GM12878 (cell line): ENCODE measurements around the gene IGLON5. TPM values are rescaled to one million over a fixed set of nuclear protein-coding genes. Genes with fewer than 3 reads are reported as not detected.

Experiments
- ATAC-seq: fragments of 200-7000 bp; cut with Tn5 transposase; 3 replicates; pipeline ENCODE4 v1.9.1; 2020; ENCODE audit warnings: mild to moderate bottlenecking, moderate library complexity
- BruUV-seq: library from RNA; stranded (reverse); fragments of 400-500 nt; replicated peaks from 2 replicates; lab custom pipeline; 2021; lab: Mats Ljungman, UMichigan
- CTCF ChIA-PET: fragments of 300-600 bp; sonication (Branson Sonifier 250); formaldehyde crosslinking; extraction: SDS; loops from one replicate; lab custom pipeline; 2021; ENCODE audit warnings: inconsistent platforms; lab: Yijun Ruan, JAX
- POLR2A ChIA-PET: fragments of 350-600 bp; formaldehyde crosslinking; extraction: SDS; loops from one replicate; lab custom pipeline; 2021; ENCODE audit warnings: inconsistent platforms; lab: Charles Lee
- RAD21 ChIA-PET: fragments of 300-600 bp; sonication (Branson Sonifier 250); formaldehyde crosslinking; loops from one replicate; lab custom pipeline; 2023; ENCODE audit warnings: antibody characterized with exemption; ENCODE audit not compliant: unreplicated experiment; lab: Charles Lee
- SMC1A ChIA-PET: fragments of 300-600 bp; sonication (Branson Sonifier 250); formaldehyde crosslinking; loops from one replicate; lab custom pipeline; 2023; ENCODE audit not compliant: unreplicated experiment, uncharacterized antibody; lab: Charles Lee
- DNase-seq: peaks from one replicate; pipeline ENCODE4 v3.0.0-alpha.2; 2011; ENCODE audit warnings: low read depth, low spot score
- FAIRE-seq: peaks from 3 replicates; lab custom pipeline; 2011; peaks lifted over from hg19 to GRCh38; lab: Jason Lieb, UNC
- H2AFZ ChIP-seq: 2 replicates; pipeline ENCODE4 v1.6.0; 2011; ENCODE audit warnings: low read depth, low read length, control low read depth; ENCODE audit not compliant: control insufficient read depth
- H3K27ac ChIP-seq: 2 replicates; pipeline ENCODE4 v1.5.1; 2011; ENCODE audit warnings: control low read depth; ENCODE audit not compliant: control insufficient read depth, insufficient read depth
- H3K27me3 ChIP-seq, 2 experiments: replicated peaks in 1 of 2; 2 replicates each; pipeline versions ENCODE4 v1.6.0 to v1.6.1; 2011; ENCODE audit warnings: low read length in 1 of 2; ENCODE audit not compliant: control insufficient read depth in 2 of 2, insufficient read depth in 2 of 2
- H3K36me3 ChIP-seq, 2 experiments: 2 replicates each; pipeline ENCODE4 v1.5.1; 2011; ENCODE audit warnings: low read length in 1 of 2; ENCODE audit not compliant: control insufficient read depth in 2 of 2, insufficient read depth in 2 of 2
- H3K4me1 ChIP-seq: 2 replicates; pipeline ENCODE4 v1.6.1; 2011; ENCODE audit warnings: mild to moderate bottlenecking, low read length, moderate library complexity, mixed read lengths; ENCODE audit not compliant: control insufficient read depth, insufficient read depth
- H3K4me2 ChIP-seq: 2 replicates; pipeline ENCODE4 v1.6.0; 2011; ENCODE audit warnings: control low read depth; ENCODE audit not compliant: control insufficient read depth, insufficient read depth
- H3K4me3 ChIP-seq: fragments of 200-600 bp; sonication (generic); 2 replicates; pipeline ENCODE4 v1.5.1; 2016
- H3K79me2 ChIP-seq: 2 replicates; pipeline ENCODE4 v1.6.0; 2011; ENCODE audit warnings: low read length; ENCODE audit not compliant: control insufficient read depth, insufficient read depth
- H3K9ac ChIP-seq: 2 replicates; pipeline ENCODE4 v1.8.0; 2011; ENCODE audit warnings: low read length, control low read depth, mixed read lengths; ENCODE audit not compliant: control insufficient read depth, insufficient read depth
- H3K9me3 ChIP-seq: replicated peaks from 3 replicates; pipeline ENCODE4 v1.5.1; 2011; ENCODE audit warnings: mild to moderate bottlenecking, low read length; ENCODE audit not compliant: control insufficient read depth, insufficient read depth
- H4K20me1 ChIP-seq: 2 replicates; pipeline ENCODE4 v1.6.0; 2011; ENCODE audit not compliant: control insufficient read depth, insufficient read depth
- HSF1 ChIP-seq: fragments of 150-350 bp; IDR thresholded peaks from 2 replicates; pipeline ENCODE4 v1.6.1; 2014; ENCODE audit warnings: mild to moderate bottlenecking, low read depth, low read length
- KAT2A ChIP-seq: conservative IDR thresholded peaks from 2 replicates; pipeline ENCODE4 v1.6.1; 2011; ENCODE audit warnings: low read depth, low read length; ENCODE audit not compliant: control insufficient read depth
- PBX3 ChIP-seq: IDR thresholded peaks from 2 replicates; pipeline ENCODE4 v1.6.1; 2011; ENCODE audit warnings: mild to moderate bottlenecking, low read depth, low read length, moderate library complexity; ENCODE audit not compliant: insufficient replicate concordance
- YY1 ChIP-seq: IDR thresholded peaks from 2 replicates; pipeline ENCODE4 v1.6.1; 2011; ENCODE audit warnings: low read depth, mild to moderate bottlenecking, low read length
- WGBS: methylation state at CpG from one replicate; pipeline ENCODE4 v1.1.6; 2016; ENCODE audit warnings: low lambda C conversion rate; ENCODE audit not compliant: insufficient replicate concordance, insufficient coverage; ENCODE audit errors: missing lambda C conversion rate; 5-methylcytosine and 5-hydroxymethylcytosine counted together
- in situ Hi-C: fragments of 300-500 bp; cut with MboI; formaldehyde crosslinking; loops from 9 replicates; pipeline ENCODE4 v1.14.3; 2018; ENCODE audit warnings: mixed read lengths
- intact Hi-C: fragments of 100-400 bp; cut with micrococcal nuclease; formaldehyde crosslinking; loops from one replicate; pipeline ENCODE4 v1.14.2; 2022; ENCODE audit not compliant: unreplicated experiment
- polyA plus RNA-seq, 11 experiments: library from polyadenylated mRNA; depleted of rRNA in 4 of 11; unstranded in 6 of 11; stranded (reverse) in 5 of 11; fragments of >200 nt; fragmentation: Nextera tagmentation in 4 of 11; fragmentation: Illumina TruSeq in 1 of 11; extraction: Ambion mirVana in 4 of 11; extraction: Trizol in 1 of 11; gene quantifications; 1 replicate in 1 of 11; 2 replicates in 10 of 11; pipeline versions ENCODE4 v1.2.1 to v1.2.3, GENCODE V29; 2011 to 2016; ENCODE audit warnings: inconsistent platforms in 2 of 11, missing spikeins in 2 of 11, low read depth in 1 of 11
- total RNA-seq, 4 experiments: library from RNA; depleted of rRNA in 3 of 4; stranded (reverse); fragments of >200 nt in 3 of 4; fragmentation: Illumina TruSeq in 1 of 4; extraction: Trizol in 1 of 4; gene quantifications; 2 replicates each; pipeline versions ENCODE4 v1.2.1 to v1.2.3, GENCODE V29; 2013 to 2021

IGLON5 gene
- total and polyA plus RNA-seq, 10 of the 15 experiments (the other 5 are each of a cell fraction or from before 2014, with no cell fraction given), result not detected

- RAD21 ChIA-PET, result no interaction called here
- H3K4me1 ChIP-seq, result no peaks in the 10 kb centered on the region
- intact Hi-C loops, result no loop called here
Measured at GRCh38 chr19:51282335-51282734, 29.1 kb upstream of the IGLON5 start.

More at GRCh38 chr19:51282335-51282734, 29.1 kb upstream of the IGLON5 start:
- H3K27ac ChIP-seq, result no peak overlapping the region
- WGBS, result 14% methylated on average over 4 of the region's 4 CpGs
- H3K9me3 ChIP-seq, result no peaks in the 10 kb centered on the region; the same call in 2 of the 3 replicates
- H3K9ac ChIP-seq, result no peak overlapping the region
- H3K36me3 ChIP-seq, result no peaks in the 10 kb centered on the region
- DNase-seq, result no peak
- H3K4me3 ChIP-seq, result no peak overlapping the region
- no peak overlapping the region for H3K4me2 ChIP-seq
- no TSS peak for BruUV-seq
- TF ChIP-seq HSF1 (no peak), YY1 (no peak), PBX3 (no peak), KAT2A (no peak)
- TF ChIP-seq, all 136 proteins: peak for 0
- FAIRE-seq (no peak), ATAC-seq (no peak)
- Histone ChIP-seq H3K79me2 (no peaks in the 10 kb centered on the region), H2AFZ (no peak overlapping the region), H4K20me1 (no peaks in the 10 kb centered on the region), H3K27me3 (no peaks in the 10 kb centered on the region)
- POLR2A ChIA-PET, result no interaction called here
- SMC1A ChIA-PET, result no interaction called here
- in situ Hi-C loops, result no loop called here
- CTCF ChIA-PET, result interaction anchor here (1.8 kb wide), 1 partner anchor 23 kb away, joined by 3 read pairs; no protein-coding TSS in a partner anchor
